K562 (cell line): Measurements from ENCODE around the gene TCF12. TPM values are rescaled to one million over a fixed set of nuclear protein-coding genes. Genes with fewer than 3 reads are reported as not detected.
A peak's percentile ranks its signal among the peaks of the same experiment; 100 is the strongest.

Experiments
- ATAC-seq: fragments of 200-7000 bp; cut with Tn5 transposase; 3 replicates; pipeline ENCODE4 v1.9.1; 2020; ENCODE audit warnings: moderate library complexity
- BruUV-seq: library from RNA; stranded (reverse); fragments of 400-500 nt; replicated peaks from 2 replicates; lab custom pipeline; 2021; lab: Mats Ljungman, UMichigan
- CTCF ChIA-PET: fragments of 300-600 bp; formaldehyde crosslinking; extraction: SDS; loops from one replicate; lab custom pipeline; 2021; ENCODE audit warnings: low intra/inter-chr PET ratio; lab: Yijun Ruan, JAX
- POLR2A ChIA-PET: fragments of 300-600, 350-650 bp; sonication (Branson Sonifier 250); formaldehyde crosslinking; extraction: SDS; loops from one replicate; lab custom pipeline; 2021; ENCODE audit warnings: antibody characterized with exemption, inconsistent platforms; lab: Yijun Ruan, JAX
- DNase-seq, 4 experiments: peaks; one replicate each; pipeline versions ENCODE4 v3.0.0 to v3.0.0-alpha.2; 2011 to 2018; ENCODE audit warnings: low spot score in 3 of 4, mixed read lengths in 3 of 4; ENCODE audit errors: extremely low read depth in 1 of 4
- FAIRE-seq: peaks from 2 replicates; lab custom pipeline; 2011; peaks lifted over from hg19 to GRCh38; lab: Jason Lieb, UNC
- H2AFZ ChIP-seq: 2 replicates; pipeline ENCODE4 v1.6.0; 2011; ENCODE audit warnings: low read depth, low read length, control low read depth, inconsistent platforms
- H3K27ac ChIP-seq: fragments of 200-600 bp; 3 replicates; pipeline ENCODE4 v1.8.0; 2011; ENCODE audit warnings: low read depth, mild to moderate bottlenecking, control low read depth, inconsistent platforms, low read length, moderate library complexity, mixed read lengths; ENCODE audit errors: extremely low read depth
- H3K27me3 ChIP-seq, 2 experiments: fragments of 300-600 bp in 1 of 2; 2 replicates in 1 of 2; 3 replicates in 1 of 2; pipeline versions ENCODE4 v1.6.0 to v1.8.0; 2011; ENCODE audit warnings: inconsistent platforms in 2 of 2, low read length in 2 of 2, mild to moderate bottlenecking in 1 of 2, mixed read lengths in 1 of 2, moderate library complexity in 1 of 2; ENCODE audit not compliant: control insufficient read depth in 2 of 2, insufficient read depth in 2 of 2
- H3K36me3 ChIP-seq: fragments of 300-600 bp; 3 replicates; pipeline ENCODE4 v1.8.0; 2011; ENCODE audit warnings: mild to moderate bottlenecking, low read length, inconsistent platforms; ENCODE audit not compliant: control insufficient read depth, insufficient read depth
- H3K4me1 ChIP-seq, 2 experiments: fragments of 200-600 bp in 1 of 2; replicated peaks in 1 of 2; 2 replicates in 1 of 2; 3 replicates in 1 of 2; pipeline versions ENCODE4 v1.5.1 to v1.8.0; 2011; ENCODE audit warnings: inconsistent platforms in 2 of 2, low read length in 2 of 2, mild to moderate bottlenecking in 1 of 2, mixed read lengths in 1 of 2, moderate library complexity in 1 of 2; ENCODE audit not compliant: control insufficient read depth in 2 of 2, insufficient read depth in 2 of 2
- H3K4me2 ChIP-seq: 2 replicates; pipeline ENCODE4 v1.6.1; 2011; ENCODE audit warnings: low read length, control low read depth, inconsistent platforms, mixed read lengths; ENCODE audit not compliant: insufficient read depth
- H3K4me3 ChIP-seq: fragments of 200-600 bp; sonication (generic), shearing (Covaris generic); 2 replicates; pipeline ENCODE4 v1.5.1; 2016; ENCODE audit warnings: control low read depth, inconsistent platforms
- H3K79me2 ChIP-seq: fragments of 200-600 bp; 3 replicates; pipeline ENCODE4 v1.8.0; 2011; ENCODE audit warnings: low read length, inconsistent platforms; ENCODE audit not compliant: control insufficient read depth, insufficient read depth
- H3K9ac ChIP-seq, 2 experiments: 2 replicates each; pipeline versions ENCODE4 v1.6.0 to v1.6.1; 2011; ENCODE audit warnings: low read depth in 2 of 2, low read length in 2 of 2, control low read depth in 1 of 2, inconsistent platforms in 1 of 2, mild to moderate bottlenecking in 1 of 2, mixed read lengths in 1 of 2; ENCODE audit not compliant: insufficient read depth in 1 of 2
- H3K9me1 ChIP-seq: one replicate; pipeline ENCODE4 v1.6.0; 2011; ENCODE audit warnings: inconsistent platforms, mild to moderate bottlenecking, low read length, moderate library complexity; ENCODE audit not compliant: control insufficient read depth, insufficient read depth
- H3K9me3 ChIP-seq: replicated peaks from 2 replicates; pipeline ENCODE4 v1.5.1; 2011; ENCODE audit warnings: low read depth, low read length, inconsistent platforms; ENCODE audit not compliant: control insufficient read depth, insufficient read depth
- H4K20me1 ChIP-seq: replicated peaks from 2 replicates; pipeline ENCODE4 v1.6.1; 2011; ENCODE audit warnings: low read length, inconsistent platforms, mixed read lengths; ENCODE audit not compliant: control insufficient read depth, insufficient read depth
- BDP1 ChIP-seq: IDR thresholded peaks from 3 replicates; pipeline ENCODE4 v1.6.1; 2011; ENCODE audit not compliant: insufficient read length, insufficient read depth
- CBFA2T2 ChIP-seq: fragments of 450-650 bp; conservative IDR thresholded peaks from 2 replicates; pipeline ENCODE4 v1.6.1; 2017; ENCODE audit warnings: mild to moderate bottlenecking
- CBFA2T3 ChIP-seq: fragments of 450-650 bp; IDR thresholded peaks from 2 replicates; pipeline ENCODE4 v1.6.1; 2017
- CBX5 ChIP-seq: IDR thresholded peaks from 2 replicates; pipeline ENCODE4 v1.6.1; 2014; ENCODE audit warnings: low read depth, borderline replicate concordance
- CREM ChIP-seq: IDR thresholded peaks from 2 replicates; pipeline ENCODE4 v1.6.1; 2014; ENCODE audit warnings: antibody characterized with exemption, low read depth
- FOSL1 ChIP-seq: fragments of 200-800 bp; sonication (Bioruptor generic); conservative IDR thresholded peaks from 2 replicates; pipeline ENCODE4 v1.6.1; 2016; ENCODE audit warnings: missing genetic modification characterization, missing compliant biosample characterization
- HNRNPLL ChIP-seq: fragments of 200-400 bp; formaldehyde crosslinking; IDR thresholded peaks from 2 replicates; pipeline ENCODE4 v1.6.1; 2017; ENCODE audit warnings: low read length, low read depth, mild to moderate bottlenecking; ENCODE audit not compliant: poor library complexity, severe bottlenecking
- JUN ChIP-seq, 2 experiments: sonication (generic) in 1 of 2; formaldehyde crosslinking in 1 of 2; IDR thresholded peaks; 2 replicates each; pipeline versions ENCODE4 v1.6.1 to v1.8.0; 2012 to 2022; ENCODE audit warnings: borderline replicate concordance in 2 of 2, mild to moderate bottlenecking in 2 of 2, improper control_type of control experiment in 1 of 2, low read depth in 1 of 2, low read length in 1 of 2, missing genetic modification reagents in 1 of 2
- MEIS2 ChIP-seq: fragments of 450-650 bp; IDR thresholded peaks from 2 replicates; pipeline ENCODE4 v1.6.1; 2014; ENCODE audit warnings: mild to moderate bottlenecking; ENCODE audit not compliant: partially characterized antibody
- MYC ChIP-seq, 2 experiments: fragments of 250-450 bp in 1 of 2; sonication (Bioruptor Pico) in 1 of 2; IDR thresholded peaks; 2 replicates each; pipeline versions ENCODE4 v1.5.1 to v1.6.1; 2012 to 2021; ENCODE audit warnings: low read depth in 2 of 2, borderline replicate concordance in 1 of 2, improper control_type of control experiment in 1 of 2, low read length in 1 of 2, mild to moderate bottlenecking in 1 of 2, moderate library complexity in 1 of 2
- PTRF ChIP-seq: fragments of 450-650 bp; IDR thresholded peaks from 2 replicates; pipeline ENCODE4 v1.6.1; 2016; ENCODE audit warnings: mild to moderate bottlenecking, missing genetic modification characterization, missing compliant biosample characterization
- RCOR1 ChIP-seq, 2 experiments: IDR thresholded peaks; 2 replicates each; pipeline ENCODE4 v1.6.1; 2012; ENCODE audit warnings: low read depth in 2 of 2, low read length in 2 of 2, borderline replicate concordance in 1 of 2, improper control_type of control experiment in 1 of 2
- TARDBP ChIP-seq: fragments of 450-650 bp; IDR thresholded peaks from 2 replicates; pipeline ENCODE4 v1.6.1; 2016
- ZNF239 ChIP-seq: fragments of 250-450 bp; sonication (Bioruptor Pico); IDR thresholded peaks from 2 replicates; pipeline ENCODE4 v1.4.0; 2020; ENCODE audit warnings: mild to moderate bottlenecking
- ZNF24 ChIP-seq: fragments of 450-650 bp; IDR thresholded peaks from 2 replicates; pipeline ENCODE4 v1.6.1; 2016
- ZNF589 ChIP-seq: fragments of 200-800 bp; sonication (Bioruptor generic); IDR thresholded peaks from 2 replicates; pipeline ENCODE4 v1.6.1; 2016; ENCODE audit warnings: low read depth, missing genetic modification characterization, missing compliant biosample characterization
- ZNF766 ChIP-seq: fragments of 200-800 bp; sonication (Bioruptor generic); conservative IDR thresholded peaks from 2 replicates; pipeline ENCODE4 v1.6.1; 2016; ENCODE audit warnings: missing genetic modification characterization, missing compliant biosample characterization
- WGBS: fragments of 100-300 bp; shearing (Covaris generic); methylation state at CpG from one replicate; pipeline ENCODE4 v1.1.6; 2016; ENCODE audit warnings: low coverage, mixed read lengths; ENCODE audit not compliant: insufficient coverage; ENCODE audit errors: missing lambda C conversion rate; 5-methylcytosine and 5-hydroxymethylcytosine counted together
- in situ Hi-C: fragments of 300-500 bp; cut with MboI; formaldehyde crosslinking; loops from 4 replicates; pipeline ENCODE4 v1.15.0; 2018; ENCODE audit warnings: inconsistent platforms, mixed read lengths
- intact Hi-C: fragments of 100-400 bp; cut with micrococcal nuclease; formaldehyde crosslinking; loops from 2 replicates; pipeline ENCODE4 v1.14.2; 2022
- polyA plus RNA-seq, 8 experiments: library from polyadenylated mRNA; depleted of rRNA in 4 of 8; stranded (reverse) in 5 of 8; unstranded in 3 of 8; fragments of >200 nt; fragmentation: Nextera tagmentation in 2 of 8; fragmentation: Illumina TruSeq in 1 of 8; extraction: Ambion mirVana in 2 of 8; extraction: Trizol in 1 of 8; gene quantifications; 2 replicates each; pipeline versions ENCODE4 v1.2.1 to v1.2.3, GENCODE V29; 2011 to 2014; ENCODE audit warnings: inconsistent platforms in 1 of 8, missing spikeins in 1 of 8
- total RNA-seq, 7 experiments: library from RNA; depleted of rRNA in 6 of 7; stranded (reverse); fragments of >200 nt in 6 of 7; fragmentation: Illumina TruSeq in 2 of 7; extraction: Trizol in 2 of 7; gene quantifications; 2 replicates each; pipeline versions ENCODE4 v1.2.1 to v1.2.3, GENCODE V29; 2011 to 2021; ENCODE audit warnings: low replicate concordance in 1 of 7
- TF ChIP-seq, protein P1 (sequence below), 2 experiments: fragments of 200-800 bp in 1 of 2; sonication (Bioruptor generic) in 1 of 2; sonication (generic) in 1 of 2; formaldehyde crosslinking in 1 of 2; IDR thresholded peaks in 1 of 2; conservative IDR thresholded peaks in 1 of 2; 2 replicates each; pipeline versions ENCODE4 v1.5.0 to v1.6.1; 2016 to 2020; ENCODE audit warnings: missing compliant biosample characterization in 1 of 2, missing genetic modification characterization in 1 of 2, missing genetic modification reagents in 1 of 2
- TF ChIP-seq, protein P2 (sequence below): fragments of 450-650 bp; IDR thresholded peaks from 2 replicates; pipeline ENCODE4 v1.6.1; 2016

Gene TCF12
- total and polyA plus RNA-seq, 9 of the 15 experiments (the other 6 are each of a cell fraction or from before 2014, with no cell fraction given) = 10.5 to 132 (median 52.9) TPM

DNA sequence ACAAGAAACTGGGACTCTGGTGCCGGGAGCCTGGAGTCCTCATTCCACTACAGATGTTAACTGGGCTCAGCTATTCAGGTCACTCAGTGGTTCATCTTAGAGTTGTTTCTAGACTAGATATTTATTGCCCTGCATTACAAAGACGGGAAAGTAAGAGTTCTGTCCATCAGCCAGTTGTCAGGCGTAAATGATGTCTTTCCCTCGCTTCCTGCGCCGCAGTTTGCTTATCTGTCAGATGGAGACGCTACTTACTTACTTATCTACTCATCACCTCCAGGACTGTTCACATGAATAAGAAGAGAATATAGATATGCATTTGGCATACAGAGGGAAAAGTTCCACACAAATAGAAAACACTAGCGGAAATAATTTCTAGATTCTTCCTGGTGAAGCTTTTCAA lies 410.0 kb downstream of the TCF12 start:
- ATAC-seq = peak; percentile 3; the same call in 1 of the 3 replicates
- Histone ChIP-seq H3K4me3 (no peak overlapping the region), H3K36me3 (no peaks in the 10 kb centered on the region), H4K20me1 (no peaks in the 10 kb centered on the region), H3K79me2 (no peaks in the 10 kb centered on the region), H3K9ac (peak overlapping the region; percentile 40 to 66; a peak in 3 of 4 replicates), H3K4me1 (peaks cover 43 to 52% of the 10 kb centered on the region in 2 experiments), H3K9me1 (no peaks in the 10 kb centered on the region), H3K27ac (peak overlapping the region; percentile 65), H3K27me3 (no peaks in the 10 kb centered on the region), H3K9me3 (no peaks in the 10 kb centered on the region), H2AFZ (peak overlapping the region; percentile 95), H3K4me2 (peak overlapping the region; percentile 69)
- intact Hi-C loops (no loop called here), in situ Hi-C loops (no loop called here)
- CTCF ChIA-PET = interaction anchor here (1.0 to 1.6 kb wide), 2 partner anchors 199 to 201 kb away, joined by 3 to 11 read pairs; no protein-coding TSS in a partner anchor
- 16% methylated on average over 8 of the region's 8 CpGs for WGBS
- POLR2A ChIA-PET = interaction anchor here (0.6 to 1.3 kb wide), 4 partner anchors 10 to 439 kb away, joined by 3 to 5 read pairs (median 3); no protein-coding TSS in a partner anchor
- peak in 2 of 4 experiments; percentile 27 to 74 for DNase-seq
- FAIRE-seq = no peak
- BruUV-seq = no TSS peak
- TF ChIP-seq MYC (IDR thresholded peaks at IDR 0.05; ENCODE audit: low read depth, low read length) = 0 out of 2 replicates have a peak, but pooled peaks have one; percentile 30
- TF ChIP-seq MYC (CRISPR knock-in tag; IDR thresholded peaks at IDR 0.05; ENCODE audit: borderline replicate concordance, low read depth) = no peak
- no peak for TF ChIP-seq ZNF239 (CRISPR knock-in tag)
- 0 out of 2 replicates have a peak, but pooled peaks have one; percentile 24 for TF ChIP-seq PTRF
- peak; percentile 80 for TF ChIP-seq MEIS2
- TF ChIP-seq ZNF766 (CRISPR knock-in tag) = peak; percentile 52; the same call in 1 of the 2 replicates
- TF ChIP-seq CBX5 = no peak
- TF ChIP-seq TARDBP = no peak
- no peak for TF ChIP-seq BDP1
- TF ChIP-seq CBFA2T3 = peak; percentile 62
- TF ChIP-seq FOSL1 = peak; percentile 32
- peak in 1 of 2 experiments; percentile 29; a peak in 1 of 4 replicates for TF ChIP-seq RCOR1 (IDR thresholded peaks at IDR 0.05; ENCODE audit: borderline replicate concordance in 1 of 2, low read depth in 2 of 2, low read length in 2 of 2)
- TF ChIP-seq, protein P1, sequence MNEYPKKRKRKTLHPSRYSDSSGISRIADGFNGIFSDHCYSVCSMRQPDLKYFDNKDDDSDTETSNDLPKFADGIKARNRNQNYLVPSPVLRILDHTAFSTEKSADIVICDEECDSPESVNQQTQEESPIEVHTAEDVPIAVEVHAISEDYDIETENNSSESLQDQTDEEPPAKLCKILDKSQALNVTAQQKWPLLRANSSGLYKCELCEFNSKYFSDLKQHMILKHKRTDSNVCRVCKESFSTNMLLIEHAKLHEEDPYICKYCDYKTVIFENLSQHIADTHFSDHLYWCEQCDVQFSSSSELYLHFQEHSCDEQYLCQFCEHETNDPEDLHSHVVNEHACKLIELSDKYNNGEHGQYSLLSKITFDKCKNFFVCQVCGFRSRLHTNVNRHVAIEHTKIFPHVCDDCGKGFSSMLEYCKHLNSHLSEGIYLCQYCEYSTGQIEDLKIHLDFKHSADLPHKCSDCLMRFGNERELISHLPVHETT (CRISPR knock-in tag; conservative IDR thresholded peaks at IDR 0.05 in 1 of 2, IDR thresholded peaks at IDR 0.05 in 1 of 2) = peak in 1 of 2 experiments; percentile 62; a peak in 1 of 4 replicates
- 0 out of 2 replicates have a peak, but pooled peaks have one; percentile 24 for TF ChIP-seq ZNF24
- TF ChIP-seq JUN (IDR thresholded peaks at IDR 0.05; ENCODE audit: borderline replicate concordance, low read depth, low read length) = peak; percentile 19; the same call in 1 of the 2 replicates
- TF ChIP-seq JUN (CRISPR knock-in tag; IDR thresholded peaks at IDR 0.05; ENCODE audit: borderline replicate concordance) = no peak
- peak; percentile 98 for TF ChIP-seq HNRNPLL
- 0 out of 2 replicates have a peak, but pooled peaks have one; percentile 25 for TF ChIP-seq CBFA2T2
- peak; percentile 80 for TF ChIP-seq CREM
- 0 out of 2 replicates have a peak, but pooled peaks have one; percentile 20 for TF ChIP-seq ZNF589 (CRISPR knock-in tag)
- TF ChIP-seq, protein P2, sequence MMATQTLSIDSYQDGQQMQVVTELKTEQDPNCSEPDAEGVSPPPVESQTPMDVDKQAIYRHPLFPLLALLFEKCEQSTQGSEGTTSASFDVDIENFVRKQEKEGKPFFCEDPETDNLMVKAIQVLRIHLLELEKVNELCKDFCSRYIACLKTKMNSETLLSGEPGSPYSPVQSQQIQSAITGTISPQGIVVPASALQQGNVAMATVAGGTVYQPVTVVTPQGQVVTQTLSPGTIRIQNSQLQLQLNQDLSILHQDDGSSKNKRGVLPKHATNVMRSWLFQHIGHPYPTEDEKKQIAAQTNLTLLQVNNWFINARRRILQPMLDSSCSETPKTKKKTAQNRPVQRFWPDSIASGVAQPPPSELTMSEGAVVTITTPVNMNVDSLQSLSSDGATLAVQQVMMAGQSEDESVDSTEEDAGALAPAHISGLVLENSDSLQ = peak; percentile 84
